HG03575 (cell line): ENCODE data around the gene COL27A1.

Experiments used
- ATAC-seq: cut with Tn5 transposase; IDR thresholded peaks from one replicate; pipeline ENCODE4 v1.9.1; 2021; ENCODE audit not compliant: unreplicated experiment, insufficient number of reproducible peaks, low FRiP score; ENCODE audit errors: extremely low read depth

Gene COL27A1

DNA sequence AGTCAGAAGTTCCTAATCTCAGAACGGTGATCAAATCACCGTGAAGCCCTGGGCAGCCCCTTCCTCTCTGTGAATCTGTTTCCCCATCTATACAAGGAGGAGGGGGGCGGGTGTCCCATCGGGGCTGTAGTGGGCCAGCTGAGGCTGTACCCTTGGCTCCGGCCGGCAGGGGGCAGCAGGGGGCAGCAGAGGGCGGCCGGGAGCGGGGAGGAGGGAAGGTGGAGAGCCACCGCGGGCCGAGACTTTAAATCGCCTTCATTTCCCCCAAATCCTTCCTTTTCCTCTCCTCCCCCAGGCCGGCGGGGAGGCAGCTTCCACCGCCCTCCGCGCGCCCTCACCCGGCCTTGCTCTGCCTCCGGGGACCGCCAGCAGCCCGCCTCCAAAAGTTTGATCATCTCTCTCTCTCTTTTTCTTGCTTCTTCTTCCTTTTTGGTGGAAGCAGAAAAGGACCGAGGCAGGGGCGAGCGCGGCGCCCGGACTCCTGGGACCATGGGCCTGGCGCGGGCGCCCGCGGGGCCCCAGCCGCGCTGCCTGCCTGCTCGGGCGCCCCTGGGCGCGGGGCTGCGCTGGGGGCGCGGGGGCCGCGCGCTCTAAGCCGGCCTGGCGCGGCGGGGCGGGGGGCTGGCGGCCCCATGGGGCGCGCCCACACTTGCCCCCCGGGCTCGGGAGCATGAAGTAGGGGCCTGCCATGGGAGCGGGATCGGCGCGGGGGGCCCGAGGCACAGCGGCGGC is at the start of gene COL27A1:
TSS of gene COL27A1 (plus strand) at position 275 of the 732 bp plus-strand sequence. CDS start at position 689, 414 bp downstream.
- no peak for ATAC-seq

DNA sequence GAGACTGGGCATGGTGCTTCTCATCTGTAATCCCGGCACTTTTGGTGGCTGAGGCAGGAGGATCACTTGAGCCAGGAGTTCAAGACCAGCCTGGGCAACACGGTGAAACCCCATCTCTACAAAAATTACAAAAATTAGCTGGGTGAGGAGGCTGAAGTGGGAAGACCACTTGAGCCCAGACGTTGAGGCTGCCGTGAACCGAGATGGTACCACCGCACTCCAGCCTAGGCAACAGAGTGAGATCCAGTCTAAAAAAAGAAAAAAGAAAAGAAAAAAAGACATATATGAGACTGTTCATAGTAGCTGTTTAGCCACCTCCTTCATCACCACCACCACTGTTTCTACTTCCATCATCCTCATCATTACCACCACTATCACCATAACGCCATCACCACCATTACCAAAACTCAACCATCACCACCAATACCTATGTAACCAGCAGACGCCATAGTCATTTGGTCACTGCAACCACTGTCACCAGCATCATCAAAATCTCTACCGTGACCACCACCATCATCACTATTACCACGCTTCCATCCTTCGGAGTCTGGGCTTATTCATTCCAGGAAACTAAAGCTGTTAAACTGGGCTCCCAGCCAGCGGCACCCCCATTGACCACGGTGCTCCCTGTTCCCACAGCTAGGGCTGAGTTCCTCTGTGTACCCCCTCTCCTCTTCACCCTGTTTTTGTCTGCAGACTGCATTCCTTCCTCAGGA is 47.9 kb upstream of the COL27A1 start:
- no peak for ATAC-seq

DNA sequence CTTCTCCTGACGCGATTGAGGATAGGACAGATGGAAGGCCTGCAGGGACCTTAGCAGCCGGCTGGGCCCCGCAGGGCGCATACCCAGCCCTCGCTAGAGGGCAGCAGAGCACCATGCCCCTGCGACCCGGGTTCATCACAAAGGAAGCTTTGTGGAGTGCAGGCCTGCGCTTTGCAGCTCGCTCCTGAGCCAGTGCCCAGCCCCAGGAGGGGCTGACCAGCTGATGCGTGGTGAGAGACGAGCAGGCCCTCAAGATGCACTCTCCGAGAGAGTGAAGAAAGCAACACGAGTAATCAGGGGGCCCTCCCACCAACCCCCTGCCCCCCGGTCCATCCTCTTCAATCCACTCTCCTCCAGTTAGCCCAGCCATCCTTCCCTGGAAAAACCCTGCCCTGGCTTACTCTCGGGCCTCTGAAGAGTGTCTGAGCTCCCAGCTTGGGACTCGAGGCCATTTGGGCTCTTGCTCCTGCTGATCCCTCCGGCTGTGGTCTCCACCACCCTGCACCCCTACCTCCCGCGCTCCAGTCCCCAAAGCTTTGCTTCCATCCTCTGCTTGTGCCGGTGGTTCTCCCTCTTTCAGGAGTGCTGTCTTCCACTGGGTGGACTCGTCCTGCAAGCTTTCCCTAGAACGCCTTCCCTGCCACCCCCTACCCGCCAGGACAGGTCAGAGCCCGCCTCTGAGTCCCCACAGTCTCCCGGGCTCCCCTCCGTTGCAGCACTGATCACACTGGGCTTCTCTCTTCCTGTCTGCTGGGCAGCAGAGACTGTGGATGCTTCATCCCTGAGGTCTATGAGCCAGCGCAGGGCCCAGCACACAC is 47.1 kb upstream of the COL27A1 start:
- no peak for ATAC-seq

DNA sequence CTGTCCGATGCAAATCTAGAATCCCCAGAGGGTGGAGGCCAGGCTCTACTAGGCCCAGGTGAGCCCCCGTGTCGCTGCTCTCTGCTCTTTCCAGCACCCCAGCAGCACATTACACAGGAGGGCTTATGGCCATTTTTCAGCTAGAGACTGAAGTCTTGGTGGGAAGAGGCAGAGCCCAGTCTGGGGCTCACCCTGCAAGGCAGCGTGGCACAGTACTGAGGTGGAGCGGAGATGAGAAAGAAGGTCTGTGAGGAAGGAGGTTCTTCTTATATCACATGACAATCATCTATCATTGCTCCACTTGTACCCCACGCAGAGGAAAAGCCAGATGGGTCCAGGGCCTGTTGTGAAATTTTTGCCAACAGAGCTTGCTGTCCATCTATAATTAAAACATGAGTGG is 46.2 kb upstream of the COL27A1 start:
- no peak for ATAC-seq

DNA sequence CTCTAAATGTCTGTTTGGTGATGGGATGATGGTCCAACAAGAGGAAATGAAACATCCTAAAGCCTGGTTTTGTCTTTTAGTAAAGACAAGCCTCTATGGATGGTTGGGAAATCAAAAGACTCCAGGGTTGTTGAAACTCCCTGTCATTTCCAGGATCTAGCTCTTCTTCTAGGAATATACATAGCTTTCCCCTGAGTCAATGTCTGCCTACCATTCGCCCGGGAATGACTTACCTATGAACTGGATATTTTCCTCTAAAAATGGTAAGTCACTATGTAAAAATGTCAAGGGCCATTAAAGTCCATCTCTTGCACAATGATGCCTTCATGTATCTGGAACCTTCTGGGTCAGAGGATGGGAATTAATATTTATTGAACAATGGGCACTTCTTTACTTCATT is 45.2 kb upstream of the COL27A1 start:
- no peak for ATAC-seq

DNA sequence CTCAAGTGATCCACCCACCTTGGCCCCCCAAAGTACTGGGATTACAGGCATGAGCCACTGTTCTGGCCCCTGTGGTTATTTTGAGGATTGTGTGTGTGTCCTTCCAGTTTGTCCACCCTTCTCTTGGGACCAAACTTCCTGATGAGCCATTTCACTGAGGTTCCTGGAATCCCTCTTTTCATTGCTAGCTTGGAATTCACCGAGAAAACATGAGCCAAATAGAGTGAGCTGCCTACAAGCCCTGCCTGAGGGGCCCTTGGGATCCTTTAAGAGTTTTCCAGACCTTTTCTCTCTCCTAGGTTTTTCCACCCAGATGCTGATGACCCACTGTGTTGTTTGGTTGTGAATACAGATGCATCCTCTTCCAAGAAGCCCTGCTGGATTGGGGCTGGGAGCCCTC is 43.0 kb upstream of the COL27A1 start:
- no peak for ATAC-seq

DNA sequence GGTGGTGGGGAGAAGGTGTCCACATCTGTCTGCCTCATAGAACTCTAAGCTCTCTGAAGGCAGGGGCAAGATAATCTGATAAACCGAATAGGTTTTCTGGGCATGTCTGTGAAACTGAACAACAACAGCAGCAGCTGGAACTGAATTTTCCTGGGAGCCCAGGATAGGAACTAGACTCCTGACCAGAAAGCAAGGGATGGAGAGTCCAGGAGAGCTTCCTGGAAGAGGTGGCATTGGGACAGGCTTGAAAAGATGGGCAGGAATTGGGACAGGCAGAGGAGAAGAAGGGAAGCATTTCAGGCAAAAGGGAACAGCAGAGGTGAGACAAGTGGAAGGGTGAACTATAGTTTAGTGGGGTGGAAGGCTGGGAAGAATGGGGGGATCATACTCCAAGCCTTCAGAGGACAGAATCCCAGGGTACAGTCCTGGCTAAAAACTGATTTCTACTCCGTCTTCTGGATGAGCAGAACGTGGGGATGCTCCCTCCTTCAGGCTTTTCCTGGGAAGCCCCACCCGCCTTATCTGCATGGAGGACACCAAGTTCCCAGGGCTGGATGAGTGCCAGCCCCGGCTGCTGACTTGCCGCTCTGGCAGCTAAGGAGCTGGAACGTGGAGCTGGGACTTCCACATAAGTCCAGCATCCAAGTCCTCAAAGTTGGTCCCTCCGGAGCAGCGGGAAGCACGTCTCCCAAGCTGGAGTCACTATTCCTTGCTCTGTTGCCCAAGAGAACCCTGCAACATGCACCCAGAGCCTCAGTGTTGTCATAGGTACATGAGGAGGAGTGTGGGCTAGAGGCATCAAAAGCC is 42.4 kb upstream of the COL27A1 start:
- ATAC-seq, result no peak

DNA sequence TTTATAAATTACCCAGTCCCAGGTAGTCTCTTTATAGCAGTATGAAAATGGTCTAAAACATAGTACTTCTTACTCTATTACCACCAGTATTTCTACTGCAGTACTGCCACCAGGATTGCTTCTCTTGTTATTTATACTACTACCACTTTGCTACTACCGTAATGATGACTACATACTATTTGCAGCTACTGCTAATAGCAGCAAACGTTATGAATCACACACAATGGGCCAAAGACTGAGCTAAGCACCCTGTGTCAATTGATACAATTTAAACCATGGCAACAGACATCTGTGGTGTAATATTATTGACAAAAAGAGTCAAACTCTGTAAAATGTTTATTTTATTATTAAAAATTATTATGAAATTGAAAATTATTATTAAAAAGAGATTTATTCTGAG is 41.0 kb upstream of the COL27A1 start:
- no peak for ATAC-seq

DNA sequence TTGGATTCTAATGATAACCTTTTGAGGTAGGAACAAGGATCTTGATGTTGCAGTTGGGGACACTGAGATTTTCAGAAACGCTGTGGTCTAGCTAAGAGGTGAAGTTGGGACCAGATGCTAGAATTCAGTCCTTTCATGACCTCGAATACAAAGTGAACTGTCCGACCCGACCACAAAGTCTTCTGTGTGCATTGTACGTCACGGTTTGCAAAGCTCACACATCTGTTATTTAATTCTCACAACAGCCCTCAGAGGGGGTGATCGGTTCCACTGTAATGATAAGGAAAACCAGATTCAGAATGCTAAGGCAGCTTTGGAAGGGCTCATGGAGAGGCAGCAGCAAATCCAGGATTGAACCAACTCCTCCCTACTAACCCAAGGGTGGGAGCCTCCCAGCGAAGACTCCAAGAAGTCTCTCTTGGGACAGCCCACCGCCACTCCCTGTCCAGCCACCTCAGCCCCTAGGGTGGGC is 39.6 kb upstream of the COL27A1 start:
- ATAC-seq, result no peak

DNA sequence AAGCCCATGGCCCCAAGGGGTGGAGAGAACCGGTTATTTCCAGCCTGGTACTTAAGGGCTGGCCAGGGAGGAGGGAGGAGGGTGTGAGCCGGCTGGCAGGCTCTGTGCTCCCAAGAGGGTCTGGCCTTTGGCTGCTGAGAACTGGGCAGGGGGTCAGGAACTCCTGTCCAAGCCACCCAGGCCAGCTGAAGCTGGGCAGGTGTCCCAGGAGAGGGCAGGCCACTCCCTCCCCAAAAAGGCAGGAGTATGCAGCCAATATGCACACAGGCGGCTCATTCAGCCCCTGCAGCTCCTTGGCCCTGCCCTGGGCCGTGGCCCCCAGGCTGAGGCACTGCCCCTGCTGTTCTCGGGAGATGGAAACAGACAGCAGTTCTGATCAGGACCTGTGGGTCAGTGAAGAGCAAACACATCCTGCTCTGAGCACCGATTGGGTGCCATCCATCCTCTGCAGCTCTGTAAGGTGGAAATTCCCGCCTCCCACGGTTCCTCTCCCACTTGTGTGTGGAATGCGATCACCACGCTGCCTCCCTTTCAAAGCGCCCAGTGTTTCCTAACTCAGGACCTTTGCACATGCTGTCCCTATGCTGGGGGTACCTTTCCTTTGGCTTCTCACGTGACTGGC is 39.1 kb upstream of the COL27A1 start:
- no peak for ATAC-seq

DNA sequence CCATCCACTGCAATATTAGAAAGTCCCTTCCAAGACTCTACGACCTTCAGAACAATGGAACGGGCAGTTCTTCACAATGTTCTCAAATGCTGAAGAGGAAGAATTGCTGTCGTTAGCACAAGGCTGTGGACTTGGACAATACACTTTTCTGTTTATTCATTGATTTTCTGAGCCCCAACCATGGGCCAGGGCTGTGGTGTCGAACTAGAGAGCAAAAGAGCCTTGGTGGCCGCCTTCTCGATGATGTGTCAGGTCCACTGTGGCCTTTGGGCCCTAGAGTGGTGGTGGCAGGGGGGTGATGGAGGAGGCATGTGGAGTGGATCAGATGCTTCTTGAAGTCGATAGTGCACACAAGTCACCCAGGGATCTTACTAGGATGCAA is 37.7 kb upstream of the COL27A1 start:
- no peak for ATAC-seq

DNA sequence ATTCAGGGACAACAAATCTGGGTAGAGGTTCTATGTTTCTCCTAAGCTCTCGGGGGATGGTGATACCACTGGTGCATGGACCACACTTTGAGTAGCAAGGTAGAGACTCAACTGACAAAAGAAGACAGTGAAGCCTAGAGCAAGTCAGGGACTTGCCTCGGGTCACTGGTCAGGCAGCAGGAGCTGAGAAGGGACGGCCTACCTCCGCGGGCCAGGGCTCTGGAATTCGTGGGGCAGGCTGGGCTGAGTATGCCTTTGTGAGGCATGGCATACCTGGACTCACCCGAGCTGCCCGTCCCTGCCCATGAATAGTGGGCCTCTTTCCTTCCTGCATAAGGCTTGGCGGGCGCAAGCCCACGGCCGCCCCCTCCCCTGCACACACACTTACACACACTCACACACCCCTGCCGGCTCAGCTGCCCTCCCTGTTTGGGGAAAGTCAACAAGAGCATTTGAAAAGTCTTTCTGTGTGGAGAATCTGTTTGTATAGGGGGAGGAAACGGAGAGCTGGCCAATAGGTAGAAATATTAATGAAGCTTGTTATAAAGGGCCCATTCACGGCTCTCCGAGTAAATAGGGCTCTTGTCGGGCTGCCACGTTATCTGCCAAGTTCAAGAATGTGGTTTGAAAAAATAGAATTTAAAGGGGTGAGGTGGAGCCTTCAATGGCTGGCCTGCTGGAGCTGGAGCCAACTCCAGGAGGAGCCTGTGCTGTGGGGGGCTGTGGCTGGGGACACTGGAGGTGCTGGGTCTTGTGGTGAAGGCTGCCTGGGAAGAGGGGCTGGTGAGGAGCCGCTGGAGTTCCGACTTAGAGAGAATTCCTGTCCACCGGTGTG is 37.1 kb upstream of the COL27A1 start:
- no peak for ATAC-seq

DNA sequence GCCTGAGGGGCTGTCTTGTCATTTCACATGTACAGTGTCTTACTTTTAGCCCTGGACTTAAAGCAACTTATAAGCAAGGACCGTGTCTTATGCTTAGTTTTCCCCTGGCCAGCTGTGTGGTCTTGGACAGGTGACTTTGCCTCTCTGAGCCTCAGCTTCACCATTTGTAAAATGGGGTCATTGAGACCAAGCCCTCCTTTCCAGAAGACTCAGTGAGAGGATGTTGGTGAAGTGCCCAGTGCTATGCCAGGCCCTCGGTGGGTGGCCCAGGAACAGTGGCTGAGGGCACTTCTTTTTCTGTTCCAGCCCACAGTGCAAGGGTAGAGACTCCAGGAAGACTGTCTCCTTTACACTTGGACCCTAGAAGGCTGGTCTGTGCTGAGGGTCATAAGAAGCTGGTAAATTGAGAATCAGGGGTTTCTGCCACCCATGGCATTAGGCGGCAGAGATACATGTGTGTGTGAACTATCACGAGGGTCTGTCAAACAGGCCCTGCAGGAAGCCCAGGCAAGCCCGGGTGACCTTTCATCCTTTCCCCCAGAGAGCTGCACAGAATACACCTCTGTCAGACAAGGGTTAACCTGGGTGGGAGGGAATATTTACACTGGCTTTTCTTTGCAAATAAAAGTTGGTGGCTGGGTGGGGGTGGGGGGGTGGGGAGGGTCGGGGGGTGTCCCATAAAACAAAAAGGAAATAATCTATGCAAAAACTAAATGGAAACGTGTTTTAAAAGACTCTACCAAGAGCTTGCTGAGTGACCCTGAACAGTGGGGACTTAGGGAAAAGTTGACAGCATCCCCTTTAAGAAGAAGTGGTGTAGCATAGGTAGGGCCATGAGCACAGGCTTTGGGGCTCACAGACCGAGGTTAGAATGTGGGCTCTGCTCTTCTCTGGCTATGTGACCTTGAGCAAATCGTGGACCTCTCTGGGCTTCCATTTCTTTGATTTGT is 35.8 kb upstream of the COL27A1 start:
- no peak for ATAC-seq

DNA sequence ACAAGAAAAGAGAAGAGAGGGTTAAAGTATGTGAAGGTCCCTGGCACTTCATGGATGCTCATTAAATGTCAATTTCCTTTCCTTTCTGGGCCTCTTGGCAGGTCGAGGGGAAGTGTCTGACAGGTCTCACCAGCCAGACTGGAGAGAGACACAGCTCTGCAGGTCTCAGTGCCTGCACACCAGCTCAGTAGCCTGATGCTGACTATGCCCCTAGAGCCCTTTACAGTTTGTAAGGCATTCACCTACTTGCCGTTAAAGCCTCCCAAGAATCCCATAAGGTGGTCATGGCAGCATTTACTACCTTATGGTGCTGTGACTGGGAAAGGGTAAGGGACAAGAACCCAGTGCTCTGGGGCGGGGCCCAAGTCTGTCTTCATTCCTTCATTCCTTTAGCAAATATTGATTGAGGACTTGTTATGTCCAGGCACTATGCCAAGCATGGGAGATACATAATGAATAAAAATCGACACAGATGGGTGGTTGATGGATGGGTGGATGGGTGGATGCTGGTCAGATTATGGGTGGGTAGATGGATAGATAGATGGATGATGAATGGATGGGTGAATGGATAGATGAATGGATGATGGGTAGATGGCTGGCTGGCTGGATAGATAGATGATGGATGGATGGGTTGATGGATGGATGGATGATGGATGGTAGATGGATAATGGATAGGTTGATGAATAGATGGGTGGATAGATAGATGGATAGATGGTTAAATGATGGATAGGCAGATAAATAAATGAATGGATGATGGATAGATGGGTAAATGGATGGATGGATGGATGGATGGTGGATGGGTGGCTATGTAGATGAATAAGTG is 34.9 kb upstream of the COL27A1 start:
- ATAC-seq, result no peak

DNA sequence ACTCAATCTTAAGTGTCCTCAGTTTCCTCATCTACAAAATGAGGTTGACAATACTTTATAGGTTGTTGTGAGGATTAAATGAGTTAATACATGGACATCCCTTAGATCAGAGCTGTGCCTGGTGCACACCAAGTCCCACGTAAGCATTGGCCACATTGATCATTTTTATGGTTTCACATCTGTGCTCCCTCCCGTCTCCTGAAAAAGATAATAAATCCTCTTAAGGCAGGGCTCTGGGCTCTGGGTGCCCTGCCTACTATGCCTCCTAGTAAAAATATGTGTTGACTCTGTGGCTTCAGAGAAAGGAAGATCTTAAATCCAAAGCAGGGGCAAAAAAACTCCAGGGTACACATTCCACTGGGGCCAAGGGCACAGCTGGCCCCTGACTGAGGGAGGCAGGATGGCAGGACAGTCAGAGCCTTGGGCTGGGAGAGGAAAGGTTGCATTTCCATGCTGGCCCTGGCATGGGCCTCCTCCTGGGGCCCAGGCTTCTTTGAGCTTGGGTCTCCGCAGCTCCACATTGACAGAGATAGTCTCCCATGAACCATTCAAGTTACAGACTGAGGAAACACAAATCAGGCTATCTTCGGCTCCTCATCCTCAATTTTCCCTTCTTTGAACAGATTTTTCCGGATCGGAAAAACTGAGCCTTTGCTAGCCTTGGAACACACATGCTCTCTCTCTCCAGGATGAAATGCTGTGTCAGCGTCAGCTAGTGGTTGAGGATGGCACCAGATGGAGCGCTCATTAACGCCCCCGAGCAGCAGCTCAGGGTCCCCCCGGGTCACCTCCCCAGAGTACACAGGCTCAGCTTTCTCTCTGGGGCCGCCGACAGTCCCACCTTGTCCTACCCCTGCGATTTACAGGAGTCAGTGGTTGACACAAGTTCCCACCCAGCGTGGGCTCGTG is 33.9 kb upstream of the COL27A1 start:
- ATAC-seq, result no peak
